HL-60/S4 treated with retinoic acid at 250 ng/mL for 4 days and 3 days (cell line): ENCODE data around the gene SLC7A9.

Experiments used
- in situ Hi-C: fragments of 300-500 bp; cut with MboI; formaldehyde crosslinking; loops from 2 replicates; pipeline ENCODE4 v1.7.0; 2022; ENCODE audit warnings: low sequenced_read_pairs

Gene SLC7A9

DNA sequence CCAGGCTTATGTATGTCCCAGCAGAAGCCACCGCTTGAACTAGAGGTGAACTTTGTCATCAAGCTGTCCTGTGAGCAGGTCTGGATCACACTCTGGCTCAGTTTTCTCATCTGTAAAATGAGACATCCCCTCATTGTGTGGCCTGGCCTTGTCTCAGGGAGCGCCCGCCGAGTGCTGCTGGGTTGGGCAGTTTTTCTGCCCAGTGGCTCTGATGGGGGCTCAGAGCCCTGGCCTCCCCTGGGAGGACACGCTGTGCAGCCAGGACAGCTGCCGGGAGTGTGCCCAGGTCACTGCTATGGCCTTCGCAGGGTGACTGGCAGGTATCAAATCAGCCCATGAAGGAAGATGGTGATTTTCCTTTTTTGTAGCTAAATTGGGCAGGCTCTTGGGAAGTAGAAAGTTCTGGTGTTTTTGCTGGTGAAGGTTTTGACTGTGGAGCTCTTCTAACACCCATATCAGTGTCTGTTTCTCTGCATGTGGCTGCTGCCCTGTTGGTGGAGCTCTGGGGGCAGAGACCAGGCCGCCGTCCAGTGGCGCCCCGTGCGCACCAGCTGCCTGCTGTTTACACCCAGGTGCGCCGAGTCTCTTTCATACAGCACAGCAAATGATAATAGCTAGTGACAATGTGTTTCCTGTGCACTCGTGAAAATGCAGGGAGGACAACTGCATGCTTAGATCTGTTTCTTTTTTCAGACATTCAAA lies 40.8 kb downstream of the SLC7A9 start:
- in situ Hi-C loops, result no loop called here

- in situ Hi-C loops, result no loop called here
Observed at GRCh38 chr19:32828139-32828538, 41.4 kb downstream of the SLC7A9 start.

DNA sequence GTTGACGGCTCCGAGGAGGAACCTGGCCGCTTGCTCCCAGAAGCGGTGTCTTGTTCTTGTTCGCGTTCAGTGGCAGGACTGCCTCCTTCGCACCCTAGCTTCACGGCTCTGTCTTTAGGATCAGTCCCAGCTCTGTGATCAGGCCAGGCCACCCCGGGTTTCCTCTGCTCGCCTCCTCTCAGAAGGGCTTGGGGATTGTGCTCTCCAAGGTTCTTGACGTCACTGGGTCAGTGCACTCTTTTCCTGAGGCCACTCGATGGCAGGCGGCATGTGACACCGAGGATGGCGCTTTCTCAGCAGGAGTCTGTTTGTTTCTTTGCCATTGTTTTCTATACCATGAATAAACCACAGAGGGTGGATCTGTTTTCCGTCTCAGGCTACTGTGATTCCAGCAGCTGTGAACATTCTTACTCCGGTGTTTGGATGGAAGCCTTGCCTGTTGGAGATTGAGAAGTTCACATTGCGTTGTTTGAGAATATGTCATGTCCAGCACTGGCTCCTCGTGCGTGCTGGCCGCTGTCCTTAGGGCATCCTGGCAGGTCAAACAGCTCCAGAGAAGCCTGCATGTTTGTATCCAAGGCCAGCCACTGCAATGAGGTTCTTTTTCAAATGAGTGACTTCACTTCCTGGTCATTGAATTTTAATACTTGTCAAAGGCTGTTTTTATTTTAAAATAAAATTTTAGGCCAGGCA lies 44.5 kb downstream of the SLC7A9 start:
- in situ Hi-C loops, result no loop called here

GRCh38 chr19:32824191-32824751 lies 45.3 kb downstream of the SLC7A9 start:
- in situ Hi-C loops, result no loop called here

DNA sequence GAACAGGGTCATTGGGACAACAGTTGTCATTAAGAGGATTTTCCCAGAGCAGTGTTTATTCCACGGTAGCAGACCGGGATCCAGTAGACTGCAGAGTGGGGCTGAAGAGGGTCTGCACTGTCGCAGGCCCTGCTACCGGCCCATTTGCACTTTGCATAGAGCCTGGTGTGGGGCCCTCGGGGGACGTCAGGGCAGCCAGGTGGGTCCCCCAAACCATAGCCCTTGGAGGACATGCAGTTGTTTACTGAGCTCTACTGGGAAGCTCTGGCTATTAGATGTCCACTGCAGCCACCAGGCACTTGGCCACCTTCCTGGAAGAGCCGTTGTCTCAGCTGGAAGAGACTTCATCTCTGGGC lies 45.8 kb downstream of the SLC7A9 start:
- in situ Hi-C loops, result no loop called here

DNA sequence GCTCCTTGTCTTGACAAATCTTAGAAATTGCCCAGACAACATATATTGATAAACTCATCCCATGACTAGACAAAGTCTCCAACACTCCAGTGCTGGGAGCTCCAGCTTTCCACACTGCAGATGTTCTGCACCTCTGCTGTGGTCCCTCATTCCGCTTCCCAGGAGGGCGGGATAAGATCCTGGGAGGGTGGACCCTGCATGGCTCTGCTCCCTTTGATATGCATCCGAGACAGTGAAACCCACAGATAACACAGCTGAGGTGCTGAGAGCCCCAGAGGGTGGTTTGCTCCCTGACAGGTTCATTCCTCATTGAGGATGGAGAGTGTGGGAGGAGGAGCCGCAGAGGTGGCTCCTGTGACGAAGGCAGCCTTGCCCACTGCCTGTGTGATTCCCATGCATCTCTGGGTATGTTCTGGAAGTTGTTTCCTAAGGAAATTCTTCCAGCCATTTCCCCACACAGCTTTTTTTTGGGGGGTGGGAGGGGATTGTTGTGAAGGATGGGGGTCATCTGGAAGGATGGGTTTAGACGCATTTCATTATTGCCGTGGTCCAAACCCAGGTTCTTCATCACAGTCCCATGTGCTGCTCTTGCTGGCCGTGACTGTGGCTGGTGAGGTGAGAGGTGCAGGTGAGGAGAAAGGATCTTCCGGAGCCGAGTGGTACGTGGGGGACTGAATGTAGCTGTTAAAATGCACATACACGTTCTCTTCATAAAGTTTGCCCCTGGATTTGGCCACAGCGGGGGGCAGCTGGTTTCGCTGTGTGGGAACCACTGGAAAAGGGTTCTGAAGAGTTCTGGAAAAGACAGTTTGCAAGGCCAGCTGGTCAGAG lies 46.4 kb downstream of the SLC7A9 start:
- in situ Hi-C loops, result no loop called here

GRCh38 chr19:32819419-32820400 lies 49.9 kb downstream of the SLC7A9 start:
- in situ Hi-C loops, result no loop called here

- in situ Hi-C loops, result no loop called here
Observed at GRCh38 chr19:32818536-32818935, 51.0 kb downstream of the SLC7A9 start.

DNA sequence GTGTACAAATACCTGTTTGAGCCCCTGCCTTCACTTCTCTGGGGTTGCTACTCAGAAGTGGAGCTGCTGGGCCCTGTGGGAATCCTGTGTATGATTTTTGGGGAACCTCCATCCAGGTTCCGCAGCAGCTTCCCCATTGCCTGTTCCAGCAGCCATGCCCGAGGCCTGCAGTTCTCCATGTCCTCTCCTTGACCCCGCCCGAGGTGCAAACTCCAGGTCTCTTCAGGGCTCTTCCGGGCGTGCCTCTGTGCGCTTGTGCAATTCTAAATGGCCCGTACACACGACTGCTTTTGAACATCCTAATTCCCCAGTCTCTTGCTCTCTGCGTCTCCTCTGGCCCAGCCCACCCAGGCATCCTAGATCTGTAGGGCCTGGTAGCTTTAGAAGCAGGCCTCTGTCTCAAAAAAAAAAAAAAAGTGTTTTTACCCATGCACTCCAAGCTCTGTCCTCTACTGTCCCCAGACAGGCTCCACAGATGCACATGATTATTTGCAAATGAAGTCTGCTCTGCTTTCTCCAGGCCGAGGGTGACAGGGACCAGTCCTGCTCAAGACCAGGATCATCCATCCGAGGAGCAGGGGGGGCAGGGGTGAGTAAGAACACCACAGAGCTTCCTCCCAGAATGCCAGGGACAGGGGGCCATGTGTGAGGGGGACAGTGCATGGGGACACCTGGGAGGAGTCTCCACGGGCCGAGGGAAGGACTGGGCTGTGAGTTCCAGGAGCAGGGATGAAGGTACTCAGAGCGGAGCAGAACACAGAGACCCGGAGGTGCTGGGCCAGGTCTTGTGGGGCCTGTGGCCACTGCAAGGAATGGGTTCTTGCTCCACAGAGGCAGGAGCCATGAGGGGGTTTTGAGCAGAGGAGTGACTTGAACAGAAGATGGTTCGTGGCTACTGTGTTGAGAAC lies 51.7 kb downstream of the SLC7A9 start:
- in situ Hi-C loops, result no loop called here

- in situ Hi-C loops, result no loop called here
Observed at GRCh38 chr19:32816555-32817099, 52.9 kb downstream of the SLC7A9 start.

- in situ Hi-C loops, result no loop called here
Observed at GRCh38 chr19:32814624-32815023, 54.9 kb downstream of the SLC7A9 start.

DNA sequence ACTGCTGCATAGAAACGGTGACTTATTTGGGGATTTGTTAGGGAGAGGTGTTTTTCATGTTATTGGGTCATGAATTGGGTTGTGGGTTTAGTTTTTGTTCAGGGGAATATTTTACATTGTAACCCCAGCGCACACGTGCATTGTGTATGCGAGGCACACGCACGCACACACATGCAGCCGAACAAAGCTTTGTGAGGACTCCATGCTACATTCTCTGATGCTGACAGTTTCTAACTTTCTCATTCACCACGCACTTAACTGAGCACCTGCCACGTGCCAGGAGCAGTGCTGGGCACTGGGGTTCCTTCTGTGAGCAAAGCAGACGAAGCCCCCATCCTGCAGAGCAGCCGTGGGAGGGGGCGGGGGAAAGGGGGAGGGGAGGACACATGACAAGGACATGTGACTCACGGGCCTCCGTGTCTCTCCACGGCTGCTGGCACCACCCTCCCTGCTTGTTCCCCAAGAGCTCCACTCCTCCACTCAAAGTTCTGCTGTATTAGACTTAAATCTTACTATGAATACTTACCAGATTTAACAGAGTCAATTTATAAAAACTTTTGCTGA lies 55.6 kb downstream of the SLC7A9 start:
- in situ Hi-C loops, result no loop called here

DNA sequence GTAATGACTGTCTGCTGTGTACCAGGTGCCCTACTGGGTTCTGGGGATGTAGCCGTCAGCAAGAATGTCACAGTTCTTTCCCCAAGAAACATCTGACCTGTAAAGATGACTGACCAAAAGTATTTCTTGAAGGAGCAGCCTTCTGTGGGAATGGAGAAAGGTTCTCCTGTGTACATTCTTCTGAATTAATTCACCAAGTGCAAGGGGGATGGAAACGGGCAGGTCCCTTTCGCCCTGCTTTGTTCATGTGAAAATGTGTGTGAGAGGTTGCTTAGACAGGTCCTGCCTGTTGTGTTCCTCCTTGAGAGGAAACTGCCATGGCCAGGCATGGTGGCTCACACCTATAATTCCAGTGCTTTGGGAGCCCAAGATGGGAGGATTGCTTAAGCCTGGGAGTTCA lies 57.0 kb downstream of the SLC7A9 start:
- in situ Hi-C loops, result no loop called here

- in situ Hi-C loops, result no loop called here
Observed at GRCh38 chr19:32812036-32812435, 57.5 kb downstream of the SLC7A9 start.

DNA sequence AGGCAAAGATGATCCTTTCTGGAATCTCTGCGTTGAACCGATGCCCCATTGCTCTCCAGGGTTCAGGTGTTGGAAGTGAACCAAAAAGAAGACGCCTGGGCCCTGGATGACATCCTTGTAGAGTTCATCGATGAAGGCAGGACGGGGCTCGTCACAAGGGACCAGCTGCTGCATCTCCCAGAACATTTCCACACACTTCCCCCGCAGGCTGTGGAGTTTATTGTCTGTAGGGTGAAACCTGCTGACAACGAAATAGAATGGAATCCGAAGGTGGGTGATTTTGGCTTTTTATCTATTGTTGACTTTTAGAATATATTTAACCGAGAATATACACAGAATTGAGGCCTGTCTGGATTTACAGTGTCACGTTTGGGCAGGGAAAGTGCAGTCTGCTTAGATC lies 58.4 kb downstream of the SLC7A9 start:
- in situ Hi-C loops, result no loop called here

DNA sequence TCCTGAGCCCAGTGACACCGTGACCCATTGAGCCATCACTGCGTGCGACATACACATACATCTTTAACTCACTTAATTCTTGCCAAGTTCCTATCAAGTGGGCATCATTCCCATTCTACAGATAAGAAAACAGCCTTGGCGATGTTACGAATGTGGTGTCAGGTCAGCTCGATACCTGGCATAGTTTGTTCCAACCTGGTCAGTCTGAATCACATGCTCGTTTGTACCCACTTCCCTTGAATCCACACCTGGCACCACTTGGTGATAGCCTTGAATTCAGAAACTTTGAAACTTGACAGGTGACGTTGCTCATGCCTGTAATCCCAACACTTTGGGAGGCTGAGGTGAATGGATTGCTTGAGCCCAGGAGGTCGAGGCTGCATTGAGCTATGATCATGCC lies 59.1 kb downstream of the SLC7A9 start:
- in situ Hi-C loops, result no loop called here

- in situ Hi-C loops, result no loop called here
Observed at GRCh38 chr19:32809754-32810153, 59.8 kb downstream of the SLC7A9 start.

GRCh38 chr19:32809254-32809653 lies 60.3 kb downstream of the SLC7A9 start:
- in situ Hi-C loops, result no loop called here

- in situ Hi-C loops, result no loop called here
Observed at GRCh38 chr19:32808236-32808635, 61.3 kb downstream of the SLC7A9 start.
